Cardiac fibroblast (primary cell): ENCODE measurements around the gene CXCL1.
A peak's percentile ranks its signal among the peaks of the same experiment; 100 is the strongest.

Experiments used
- DNase-seq, 2 donors: peaks; one replicate each; pipeline versions ENCODE4 v3.0.0 to v3.0.0-alpha.2; 2010; ENCODE audit warnings: low read depth in 2 of 2
- H3K4me3 ChIP-seq, 2 donors: replicated peaks in 1 of 2; 1 replicate in 1 of 2; 2 replicates in 1 of 2; pipeline ENCODE4 v1.5.1; 2011; ENCODE audit warnings: low read depth in 2 of 2, low read length in 2 of 2, mild to moderate bottlenecking in 2 of 2, moderate library complexity in 1 of 2
- CTCF ChIP-seq: IDR thresholded peaks from one replicate; pipeline ENCODE4 v1.5.1; 2011; ENCODE audit warnings: low read depth, mild to moderate bottlenecking, low read length, inconsistent platforms

Gene CXCL1

GRCh38 chr4:73911746-73912145 is 42.6 kb downstream of the CXCL1 start:
- H3K4me3 ChIP-seq = no peak overlapping the region
- DNase-seq = no peak
- no peak for TF ChIP-seq CTCF

GRCh38 chr4:73912191-73912590 is 43.0 kb downstream of the CXCL1 start:
- no peak overlapping the region for H3K4me3 ChIP-seq
- no peak for TF ChIP-seq CTCF
- no peak for DNase-seq

GRCh38 chr4:73914071-73914470 is 44.9 kb downstream of the CXCL1 start:
- peak in 1 of 2 donors; percentile 44 for DNase-seq
- no peak for TF ChIP-seq CTCF
- no peak overlapping the region for H3K4me3 ChIP-seq

GRCh38 chr4:73916172-73916925 is 47.2 kb downstream of the CXCL1 start:
- no peak for TF ChIP-seq CTCF
- no peak overlapping the region for H3K4me3 ChIP-seq
- DNase-seq = no peak

GRCh38 chr4:73917081-73917501 is 47.9 kb downstream of the CXCL1 start:
- no peak for TF ChIP-seq CTCF
- no peak overlapping the region for H3K4me3 ChIP-seq
- peak; percentile 94 to 99 for DNase-seq

GRCh38 chr4:73918058-73918457 is 48.9 kb downstream of the CXCL1 start:
- no peak for TF ChIP-seq CTCF
- no peak overlapping the region for H3K4me3 ChIP-seq
- DNase-seq = no peak

- TF ChIP-seq CTCF = no peak
- no peak overlapping the region for H3K4me3 ChIP-seq
- DNase-seq = peak in 1 of 2 donors; percentile 71
These were observed 50.5 kb downstream of the CXCL1 start for GRCh38 chr4:73919691-73920090.
